HepG2 (cell line): ENCODE data around the gene RASA3. TPM values are rescaled to one million over a fixed set of nuclear protein-coding genes. Genes with fewer than 3 reads are reported as not detected.

Experiments used
- CBX2 ChIP-seq, 2 experiments: fragments of 200-600 bp in 1 of 2; sonication (generic); formaldehyde crosslinking in 1 of 2; IDR thresholded peaks; 2 replicates each; pipeline versions ENCODE4 v1.7.0 to v1.8.1; 2018 to 2022; ENCODE audit warnings: low read depth in 2 of 2, low read length in 1 of 2, mild to moderate bottlenecking in 1 of 2, missing genetic modification reagents in 1 of 2
- DR1 ChIP-seq: sonication (generic); formaldehyde crosslinking; IDR thresholded peaks from 2 replicates; pipeline ENCODE4 v1.8.0; 2021; ENCODE audit warnings: mild to moderate bottlenecking, missing genetic modification reagents, inconsistent platforms
- GABPA ChIP-seq, 2 experiments: IDR thresholded peaks; 2 replicates each; pipeline ENCODE4 v1.6.1; 2011 to 2016; ENCODE audit warnings: low read depth in 2 of 2, low read length in 1 of 2, missing biosample characterization in 1 of 2, missing genetic modification characterization in 1 of 2
- NFYB ChIP-seq: sonication (generic); formaldehyde crosslinking; IDR thresholded peaks from 2 replicates; pipeline ENCODE4 v1.4.0; 2020; ENCODE audit warnings: missing genetic modification reagents
- RBAK ChIP-seq: sonication (generic); formaldehyde crosslinking; IDR thresholded peaks from 2 replicates; pipeline ENCODE4 v1.5.1; 2020; ENCODE audit warnings: mild to moderate bottlenecking, missing genetic modification reagents
- THYN1 ChIP-seq: sonication (generic); formaldehyde crosslinking; IDR thresholded peaks from 2 replicates; pipeline ENCODE4 v1.8.1; 2023; ENCODE audit warnings: low read depth, mild to moderate bottlenecking, moderate library complexity, missing genetic modification reagents, borderline replicate concordance
- TOE1 ChIP-seq: sonication (generic); formaldehyde crosslinking; IDR thresholded peaks from 2 replicates; pipeline ENCODE4 v1.4.0; 2020; ENCODE audit warnings: mild to moderate bottlenecking, missing genetic modification reagents
- TP53 ChIP-seq: sonication (generic); formaldehyde crosslinking; conservative IDR thresholded peaks from 2 replicates; pipeline ENCODE4 v1.4.0; 2020; ENCODE audit warnings: missing genetic modification reagents
- ZNF225 ChIP-seq: sonication (generic); formaldehyde crosslinking; IDR thresholded peaks from 2 replicates; pipeline ENCODE4 v1.4.0; 2020; ENCODE audit warnings: mild to moderate bottlenecking, missing genetic modification reagents
- ZNF460 ChIP-seq: sonication (generic); formaldehyde crosslinking; IDR thresholded peaks from 2 replicates; pipeline ENCODE4 v1.5.1; 2020; ENCODE audit warnings: missing genetic modification reagents, mild to moderate bottlenecking, borderline replicate concordance
- ZNF510 ChIP-seq: sonication (generic); formaldehyde crosslinking; IDR thresholded peaks from 2 replicates; pipeline ENCODE4 v1.4.0; 2020; ENCODE audit warnings: low read depth, mild to moderate bottlenecking, missing genetic modification reagents
- ZNF678 ChIP-seq: sonication (generic); formaldehyde crosslinking; IDR thresholded peaks from 2 replicates; pipeline ENCODE4 v1.4.0; 2020; ENCODE audit warnings: mild to moderate bottlenecking, missing genetic modification reagents
- ZNF841 ChIP-seq: sonication (generic); formaldehyde crosslinking; IDR thresholded peaks from 2 replicates; pipeline ENCODE4 v1.8.1; 2023; ENCODE audit warnings: missing genetic modification reagents, borderline replicate concordance
- polyA plus RNA-seq, 8 experiments: library from polyadenylated mRNA; depleted of rRNA in 3 of 8; stranded (reverse) in 7 of 8; unstranded in 1 of 8; fragments of >200 nt; fragmentation: Illumina TruSeq in 4 of 8; extraction: Trizol in 4 of 8; gene quantifications; 2 replicates each; pipeline versions ENCODE4 v1.2.1 to v1.2.3, GENCODE V29; 2011 to 2016; ENCODE audit warnings: low read depth in 4 of 8, missing spikeins in 1 of 8, mixed read lengths in 1 of 8; ENCODE audit not compliant: insufficient read depth in 1 of 8
- total RNA-seq, 5 experiments: library from RNA; depleted of rRNA; stranded (reverse); fragments of >200 nt; fragmentation: Illumina TruSeq; extraction: Trizol; gene quantifications; 2 replicates each; pipeline ENCODE4 v1.2.3, GENCODE V29; 2016; ENCODE audit warnings: low read depth in 1 of 5
- TF ChIP-seq, protein P1 (sequence below): sonication (generic); formaldehyde crosslinking; IDR thresholded peaks from 2 replicates; pipeline ENCODE4 v1.5.1; 2020; ENCODE audit warnings: mild to moderate bottlenecking, missing genetic modification reagents, borderline replicate concordance

The RASA3 gene
- total and polyA plus RNA-seq, 2 of the 13 experiments (the other 11 are each of a cell fraction or from before 2014, with no cell fraction given), result 0.05 TPM; not detected in 1

DNA sequence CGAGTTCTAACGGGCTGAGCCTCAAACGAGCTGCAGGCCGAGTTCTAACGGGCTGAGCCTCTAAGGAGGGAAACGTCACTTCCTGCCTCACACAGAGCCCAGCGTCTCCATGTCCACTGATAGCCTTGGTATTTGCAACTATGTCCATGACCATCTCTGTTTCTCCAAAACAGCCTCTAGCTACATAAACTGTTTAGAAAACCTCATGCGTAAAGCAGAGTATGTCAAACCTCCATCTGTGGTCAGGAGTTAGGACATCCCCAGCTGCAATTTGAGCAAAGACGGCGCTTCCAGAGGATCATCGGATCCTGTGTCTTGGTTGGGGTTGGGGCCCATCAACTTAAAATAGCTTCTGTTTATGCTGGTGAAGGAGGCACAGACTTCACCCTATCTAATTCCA, 20.8 kb downstream of the RASA3 start (continued):
- no peak for TF ChIP-seq GABPA (IDR thresholded peaks at IDR 0.05; ENCODE audit: low read depth, low read length)
- peak; percentile 23; the same call in 1 of the 2 replicates for TF ChIP-seq GABPA (CRISPR knock-in tag; IDR thresholded peaks at IDR 0.05; ENCODE audit: low read depth)
- TF ChIP-seq, protein P1, sequence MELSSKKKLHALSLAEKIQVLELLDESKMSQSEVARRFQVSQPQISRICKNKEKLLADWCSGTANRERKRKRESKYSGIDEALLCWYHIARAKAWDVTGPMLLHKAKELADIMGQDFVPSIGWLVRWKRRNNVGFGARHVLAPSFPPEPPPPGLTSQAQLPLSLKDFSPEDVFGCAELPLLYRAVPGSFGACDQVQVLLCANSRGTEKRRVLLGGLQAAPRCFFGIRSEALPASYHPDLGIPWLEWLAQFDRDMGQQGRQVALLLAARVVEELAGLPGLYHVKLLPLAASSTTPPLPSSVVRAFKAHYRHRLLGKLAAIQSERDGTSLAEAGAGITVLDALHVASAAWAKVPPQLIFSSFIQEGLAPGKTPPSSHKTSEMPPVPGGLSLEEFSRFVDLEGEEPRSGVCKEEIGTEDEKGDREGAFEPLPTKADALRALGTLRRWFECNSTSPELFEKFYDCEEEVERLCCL (CRISPR knock-in tag), result no peak
- TF ChIP-seq ZNF225 (CRISPR knock-in tag), result no peak
- TF ChIP-seq RBAK (CRISPR knock-in tag), result no peak
- no peak for TF ChIP-seq ZNF460 (CRISPR knock-in tag)
- TF ChIP-seq NFYB (CRISPR knock-in tag), result no peak
- TF ChIP-seq DR1 (CRISPR knock-in tag), result no peak
- no peak for TF ChIP-seq ZNF510 (CRISPR knock-in tag)
- TF ChIP-seq CBX2 (IDR thresholded peaks at IDR 0.05; ENCODE audit: low read depth, low read length), result no peak
- no peak for TF ChIP-seq CBX2 (CRISPR knock-in tag; IDR thresholded peaks at IDR 0.05; ENCODE audit: low read depth)
- TF ChIP-seq TOE1 (CRISPR knock-in tag), result no peak
- TF ChIP-seq TP53 (CRISPR knock-in tag), result no peak
- no peak for TF ChIP-seq THYN1
- no peak for TF ChIP-seq ZNF841 (CRISPR knock-in tag)
- no peak for TF ChIP-seq ZNF678
